Mesendoderm (in vitro differentiated cells): ENCODE measurements around the gene ZFHX2.

Experiments used
- DNase-seq: peaks from one replicate; pipeline ENCODE4 v3.0.0; 2013
- H2AK5ac ChIP-seq: 2 replicates; pipeline ENCODE4 v1.6.1; 2013; ENCODE audit warnings: low read length, inconsistent platforms
- H2BK120ac ChIP-seq: 2 replicates; pipeline ENCODE4 v1.6.1; 2013; ENCODE audit warnings: low read depth, mild to moderate bottlenecking, low read length, moderate library complexity, mixed read lengths
- H2BK15ac ChIP-seq: replicated peaks from 2 replicates; pipeline ENCODE4 v1.6.1; 2013; ENCODE audit warnings: low read depth, mild to moderate bottlenecking, moderate library complexity
- H2BK5ac ChIP-seq: 2 replicates; pipeline ENCODE4 v1.6.1; 2013; ENCODE audit warnings: low read length, inconsistent platforms
- H3K18ac ChIP-seq: 2 replicates; pipeline ENCODE4 v1.6.1; 2013; ENCODE audit warnings: mild to moderate bottlenecking, low read length, mixed read lengths
- H3K23ac ChIP-seq: one replicate; pipeline ENCODE4 v1.6.1; 2013; ENCODE audit warnings: low read length
- H3K27ac ChIP-seq: 2 replicates; pipeline ENCODE4 v1.5.1; 2013; ENCODE audit warnings: low read depth, mild to moderate bottlenecking, inconsistent platforms, low read length, moderate library complexity
- H3K27me3 ChIP-seq: 2 replicates; pipeline ENCODE4 v1.6.1; 2013; ENCODE audit warnings: low read length, control low read depth, mild to moderate bottlenecking, inconsistent platforms; ENCODE audit not compliant: insufficient read depth, poor library complexity
- H3K36me3 ChIP-seq: 2 replicates; pipeline ENCODE4 v1.6.1; 2013; ENCODE audit warnings: low read length, inconsistent platforms; ENCODE audit not compliant: control insufficient read depth, insufficient read depth
- H3K4ac ChIP-seq: one replicate; pipeline ENCODE4 v1.6.1; 2013; ENCODE audit warnings: low read depth, mild to moderate bottlenecking, low read length, moderate library complexity
- H3K4me1 ChIP-seq: 2 replicates; pipeline ENCODE4 v1.6.1; 2013; ENCODE audit warnings: low read depth, low read length, inconsistent platforms; ENCODE audit not compliant: control insufficient read depth
- H3K4me2 ChIP-seq: 2 replicates; pipeline ENCODE4 v1.6.1; 2013; ENCODE audit warnings: low read length
- H3K4me3 ChIP-seq: 2 replicates; pipeline ENCODE4 v1.5.1; 2013; ENCODE audit warnings: mild to moderate bottlenecking, low read length
- H3K56ac ChIP-seq: one replicate; pipeline ENCODE4 v1.6.1; 2013; ENCODE audit warnings: low read length
- H3K79me1 ChIP-seq: 2 replicates; pipeline ENCODE4 v1.6.1; 2013; ENCODE audit warnings: low read length, inconsistent platforms
- H3K79me2 ChIP-seq: 2 replicates; pipeline ENCODE4 v1.6.1; 2013; ENCODE audit warnings: mild to moderate bottlenecking, low read length; ENCODE audit not compliant: control insufficient read depth, insufficient read depth
- H3K9ac ChIP-seq: 2 replicates; pipeline ENCODE4 v1.6.1; 2013; ENCODE audit warnings: low read length, inconsistent platforms
- H4K5ac ChIP-seq: one replicate; pipeline ENCODE4 v1.6.1; 2013; ENCODE audit warnings: low read length
- H4K8ac ChIP-seq: one replicate; pipeline ENCODE4 v1.6.1; 2013; ENCODE audit warnings: low read depth, mild to moderate bottlenecking, control low read depth, low read length, moderate library complexity
- WGBS: extraction: QIAGEN DNeasy Blood & Tissue Kit; methylation state at CpG from one replicate; pipeline ENCODE4 v1.1.7; 2013; ENCODE audit warnings: low lambda C conversion rate, missing lambda C conversion rate; ENCODE audit not compliant: insufficient coverage; ENCODE audit errors: extremely low coverage; 5-methylcytosine and 5-hydroxymethylcytosine counted together

The ZFHX2 gene

DNA sequence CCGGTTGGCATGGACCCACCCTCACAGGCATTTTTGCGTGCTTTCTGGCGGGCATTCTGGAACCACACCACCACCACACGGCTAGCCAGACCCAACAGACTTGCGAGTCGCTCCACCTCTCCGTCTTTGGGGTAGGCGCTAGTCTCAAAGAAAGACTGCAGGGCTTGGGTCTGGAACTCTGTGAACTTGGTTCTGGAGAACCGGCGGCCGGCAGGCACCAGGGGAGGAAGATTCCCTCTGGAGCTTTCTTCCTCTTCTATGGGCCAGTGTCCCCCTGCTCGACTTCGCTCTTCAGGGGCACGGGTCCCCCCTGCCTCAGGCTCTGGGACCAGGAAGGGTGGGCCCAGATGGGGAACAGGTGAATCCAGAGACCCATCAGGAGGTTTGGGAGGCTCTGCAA, 26.6 kb downstream of the ZFHX2 start:
- H3K36me3 ChIP-seq = peaks cover 2% of the 10 kb centered on the region
- no peak overlapping the region for H3K4ac ChIP-seq
- no peaks in the 10 kb centered on the region for H3K79me2 ChIP-seq

DNA sequence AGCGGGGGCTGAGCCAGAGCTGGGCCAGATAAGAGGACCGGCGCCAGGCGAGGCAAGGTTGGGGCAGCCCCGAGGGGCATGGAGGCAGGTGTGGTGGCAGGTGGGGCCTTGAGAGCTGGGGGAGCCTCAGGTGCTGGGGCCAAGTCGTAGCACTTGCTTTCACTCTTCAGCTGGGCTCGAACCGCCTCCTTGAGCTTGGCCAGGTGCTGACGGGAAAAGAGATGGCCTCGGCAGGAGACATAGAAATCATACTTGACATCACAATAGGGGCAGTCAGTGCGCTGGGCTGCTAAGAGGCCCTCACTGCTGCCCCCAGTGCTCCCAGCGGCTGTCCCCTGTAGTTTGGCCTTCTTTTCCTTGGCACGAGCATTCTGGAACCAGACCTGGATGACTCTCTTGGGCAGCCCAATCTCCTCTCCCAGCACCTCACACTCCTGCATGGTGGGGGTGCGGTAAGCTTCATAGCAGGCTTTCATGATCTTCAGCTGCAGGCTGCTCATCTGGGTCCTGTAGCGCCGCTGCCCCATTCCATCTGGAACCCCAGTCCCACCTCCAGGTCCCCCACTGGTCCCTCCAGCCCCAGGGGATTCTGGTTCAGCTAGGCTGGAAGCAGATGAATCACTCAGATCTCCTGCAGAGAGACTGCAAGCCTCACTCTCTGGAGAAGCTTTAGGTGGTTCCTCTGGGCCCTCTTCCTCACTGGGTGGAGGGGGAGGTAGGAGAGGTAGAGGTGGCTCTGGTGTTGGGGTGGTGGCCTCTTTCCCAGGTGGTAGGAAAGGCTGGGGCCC, 28.1 kb downstream of the ZFHX2 start:
- no peak overlapping the region for H3K56ac ChIP-seq
- H2BK120ac ChIP-seq = no peak overlapping the region
- no peak overlapping the region for H2BK15ac ChIP-seq
- no peak overlapping the region for H3K27ac ChIP-seq
- whole genome bisulfite sequencing = no CpG with 5 or more reads among the region's 16 CpGs
- no peak overlapping the region for H2BK5ac ChIP-seq
- H3K18ac ChIP-seq = no peak overlapping the region
- no peak overlapping the region for H4K5ac ChIP-seq
- no peak for DNase-seq
- no peak overlapping the region for H3K9ac ChIP-seq
- no peak overlapping the region for H2AK5ac ChIP-seq
- no peaks in the 10 kb centered on the region for H3K79me1 ChIP-seq
- no peak overlapping the region for H3K4me2 ChIP-seq
- H3K23ac ChIP-seq = no peak overlapping the region
- peaks cover 6% of the 10 kb centered on the region for H3K4me1 ChIP-seq
- H3K4ac ChIP-seq = no peak overlapping the region
- H4K8ac ChIP-seq = no peak overlapping the region
- no peaks in the 10 kb centered on the region for H3K27me3 ChIP-seq
- no peaks in the 10 kb centered on the region for H3K79me2 ChIP-seq
- H3K36me3 ChIP-seq = peaks cover 2% of the 10 kb centered on the region
- H3K4me3 ChIP-seq = no peak overlapping the region

More for the DNA sequence above, 26.6 kb downstream of the ZFHX2 start:
- Histone ChIP-seq H3K27me3 (no peaks in the 10 kb centered on the region), H2BK15ac (no peak overlapping the region), H2BK120ac (no peak overlapping the region), H3K56ac (no peak overlapping the region), H3K18ac (no peak overlapping the region), H3K4me2 (no peak overlapping the region), H3K4me1 (no peaks in the 10 kb centered on the region), H3K9ac (no peak overlapping the region), H2BK5ac (no peak overlapping the region), H3K4me3 (no peak overlapping the region), H2AK5ac (no peak overlapping the region), H4K5ac (no peak overlapping the region), H4K8ac (no peak overlapping the region), H3K23ac (no peak overlapping the region), H3K27ac (no peak overlapping the region), H3K79me1 (no peaks in the 10 kb centered on the region)
- WGBS = no CpG with 5 or more reads among the region's 14 CpGs
- no peak for DNase-seq

DNA sequence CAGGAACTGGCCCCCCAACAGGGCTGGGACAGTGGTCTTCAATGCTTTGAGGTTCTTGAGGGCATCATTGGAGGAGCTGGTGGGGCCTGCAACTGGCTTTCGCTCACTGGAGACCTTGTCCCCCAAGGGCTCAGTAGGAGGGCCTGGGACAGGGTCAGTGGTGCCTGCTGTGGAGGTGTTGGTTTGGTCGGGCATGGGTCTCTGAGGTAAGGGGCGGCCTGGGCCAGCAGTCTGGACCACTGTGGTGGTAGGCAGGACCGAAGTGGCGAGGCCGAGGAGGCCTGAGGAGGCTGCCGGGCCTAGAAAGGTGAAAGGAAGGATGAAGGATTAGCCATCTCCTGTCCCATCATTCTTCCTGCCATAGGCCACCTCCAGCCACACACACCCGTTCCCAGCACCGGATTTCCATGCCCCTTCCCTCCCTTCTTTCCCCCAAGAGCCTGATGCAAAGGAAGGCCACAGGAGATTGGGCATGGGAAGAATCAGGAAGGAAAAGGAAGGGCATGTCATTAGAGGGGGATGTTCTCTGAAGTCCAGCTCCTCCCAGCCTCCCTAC, 28.8 kb downstream of the ZFHX2 start:
- Histone ChIP-seq H3K4me2 (no peak overlapping the region), H3K23ac (no peak overlapping the region), H3K36me3 (peaks cover 2% of the 10 kb centered on the region), H2BK15ac (no peak overlapping the region), H2AK5ac (no peak overlapping the region), H3K9ac (no peak overlapping the region), H3K18ac (no peak overlapping the region), H4K8ac (no peak overlapping the region), H3K27me3 (no peaks in the 10 kb centered on the region), H3K4ac (no peak overlapping the region), H3K56ac (no peak overlapping the region), H3K79me2 (no peaks in the 10 kb centered on the region), H2BK120ac (no peak overlapping the region), H3K27ac (no peak overlapping the region), H2BK5ac (no peak overlapping the region), H3K79me1 (no peaks in the 10 kb centered on the region), H4K5ac (no peak overlapping the region), H3K4me1 (peaks cover 7% of the 10 kb centered on the region), H3K4me3 (no peak overlapping the region)
- WGBS = no CpG with 5 or more reads among the region's 9 CpGs
- no peak for DNase-seq

DNA sequence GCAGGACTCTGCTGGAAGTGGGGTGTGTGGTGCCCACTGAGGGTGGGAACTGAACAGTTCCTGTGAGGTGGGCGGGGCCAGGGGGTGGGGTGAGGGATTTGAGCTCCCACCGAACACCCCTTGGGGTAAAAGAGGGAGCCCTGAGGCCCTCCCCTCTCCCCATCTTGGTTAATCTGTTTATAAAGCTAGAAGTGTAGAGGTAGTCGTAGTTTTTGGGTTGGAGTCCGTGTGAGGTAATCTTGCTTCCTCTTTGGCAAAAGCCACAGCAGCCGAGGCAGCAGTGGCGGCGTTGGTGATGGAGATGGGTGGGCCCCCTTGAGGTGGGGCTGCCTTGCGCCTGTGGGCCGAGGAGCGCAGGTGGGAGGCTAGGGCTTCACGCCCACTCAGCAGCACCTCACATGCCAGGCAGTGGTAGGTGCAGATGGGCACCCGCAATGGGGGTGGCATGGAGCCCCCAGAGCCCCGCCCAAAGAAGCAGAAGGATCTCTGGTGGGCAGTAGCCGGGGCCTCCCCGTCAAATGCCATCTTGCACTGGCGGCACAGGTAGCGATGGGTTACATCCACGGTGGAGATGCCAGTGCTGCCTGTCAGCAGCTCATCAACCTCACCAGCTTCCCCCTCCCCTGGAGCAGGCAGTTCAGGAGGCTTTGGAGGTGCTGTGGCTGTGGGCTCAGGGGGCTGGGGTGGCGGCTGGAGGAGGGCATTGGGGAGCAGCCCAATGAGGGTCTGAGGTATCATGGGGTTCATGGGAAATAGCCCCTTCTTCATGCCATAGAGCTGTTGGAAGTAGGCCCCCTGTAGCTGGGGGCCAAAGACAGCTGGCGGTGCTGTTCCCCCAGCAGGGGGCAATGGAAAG, 29.6 kb downstream of the ZFHX2 start:
- no peak overlapping the region for H3K23ac ChIP-seq
- H3K18ac ChIP-seq = no peak overlapping the region
- H3K9ac ChIP-seq = no peak overlapping the region
- H2AK5ac ChIP-seq = no peak overlapping the region
- H4K8ac ChIP-seq = no peak overlapping the region
- H3K36me3 ChIP-seq = peaks cover 2% of the 10 kb centered on the region
- no peak overlapping the region for H3K4me3 ChIP-seq
- H3K4me2 ChIP-seq = no peak overlapping the region
- no peak overlapping the region for H2BK5ac ChIP-seq
- H3K56ac ChIP-seq = no peak overlapping the region
- no peaks in the 10 kb centered on the region for H3K79me1 ChIP-seq
- DNase-seq = no peak
- no peak overlapping the region for H3K27ac ChIP-seq
- H4K5ac ChIP-seq = no peak overlapping the region
- H3K4me1 ChIP-seq = peaks cover 7% of the 10 kb centered on the region
- H2BK120ac ChIP-seq = no peak overlapping the region
- H2BK15ac ChIP-seq = no peak overlapping the region
- H3K79me2 ChIP-seq = no peaks in the 10 kb centered on the region
- no peak overlapping the region for H3K4ac ChIP-seq
- WGBS = no CpG with 5 or more reads among the region's 20 CpGs
- no peaks in the 10 kb centered on the region for H3K27me3 ChIP-seq

DNA sequence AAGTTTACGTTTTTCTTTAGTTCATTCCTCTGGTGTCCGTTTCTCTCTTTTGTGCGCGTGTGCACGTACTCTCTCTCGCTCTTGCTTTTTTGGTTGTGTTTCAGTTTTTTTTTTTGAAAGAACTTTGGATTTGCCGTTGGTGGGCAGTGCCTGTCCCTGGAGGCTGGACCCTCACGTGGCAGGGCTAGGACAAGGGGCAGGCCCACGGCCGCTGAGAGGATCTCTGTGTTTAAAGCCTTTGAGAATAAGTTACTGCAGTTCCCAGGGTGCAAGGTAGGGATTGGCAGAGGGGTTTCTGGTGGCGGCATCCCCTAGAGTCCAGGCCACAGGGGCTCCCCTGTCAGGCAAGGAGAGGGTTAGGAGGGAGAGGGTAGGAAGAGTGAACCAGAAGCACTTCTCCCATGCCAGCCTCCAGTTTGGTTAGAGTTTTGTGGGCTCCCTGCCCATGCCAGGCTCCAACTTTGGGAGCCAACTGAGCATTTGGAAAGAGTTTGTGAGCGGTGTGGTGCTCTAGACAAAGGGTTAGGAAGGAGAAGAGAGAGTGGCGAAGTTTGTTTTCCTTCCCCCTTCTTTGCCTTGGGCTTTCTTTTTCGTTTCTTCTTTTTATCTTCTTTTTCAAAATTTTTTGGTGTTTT, 30.5 kb downstream of the ZFHX2 start:
- Histone ChIP-seq H3K27me3 (no peaks in the 10 kb centered on the region), H3K4me3 (no peak overlapping the region), H4K8ac (no peak overlapping the region), H2AK5ac (no peak overlapping the region), H3K79me2 (no peaks in the 10 kb centered on the region), H3K27ac (no peak overlapping the region), H3K36me3 (peaks cover 2% of the 10 kb centered on the region), H3K18ac (no peak overlapping the region), H2BK120ac (no peak overlapping the region), H2BK15ac (no peak overlapping the region), H3K4me1 (peaks cover 7% of the 10 kb centered on the region), H2BK5ac (no peak overlapping the region), H3K56ac (no peak overlapping the region), H3K4me2 (no peak overlapping the region), H3K79me1 (no peaks in the 10 kb centered on the region), H3K9ac (no peak overlapping the region), H3K4ac (no peak overlapping the region), H4K5ac (no peak overlapping the region), H3K23ac (no peak overlapping the region)
- WGBS = no CpG with 5 or more reads among the region's 14 CpGs
- no peak for DNase-seq
